EH (cell line): ENCODE results near the gene CCL18.
"Not testable (repeated sequence)": the region's sequence is repeated elsewhere in the genome, so short reads cannot be mapped to it uniquely, and the experiment has no call there.

ENCODE experiments used
- DNase-seq: peaks from one replicate; pipeline ENCODE4 v3.0.0-alpha.2; 2015; ENCODE audit warnings: low read depth

The CCL18 gene

GRCh38 chr17:36063786-36064541, at the start of gene CCL18:
Gene CCL18, plus strand, starts transcription at chr17:36064272. Its CDS starts 71 bp downstream, at chr17:36064343.
- no peak for DNase-seq

GRCh38 chr17:36014946-36015345, 49.1 kb upstream of the CCL18 start:
- no peak for DNase-seq

- DNase-seq = not testable (repeated sequence)
These were observed 48.2 kb upstream of the CCL18 start for GRCh38 chr17:36015895-36016294.

GRCh38 chr17:36016555-36016954, 47.5 kb upstream of the CCL18 start:
- DNase-seq = no peak

- DNase-seq = no peak
These were observed 46.3 kb upstream of the CCL18 start, which contains the start of gene CCL23 for GRCh38 chr17:36017799-36018198. Gene CCL23, minus strand, starts transcription at chr17:36017972. Its CDS starts 75 bp downstream, at chr17:36017897.

GRCh38 chr17:36019423-36019822, 44.6 kb upstream of the CCL18 start:
- DNase-seq = no peak

GRCh38 chr17:36024106-36024869, 39.8 kb upstream of the CCL18 start:
- DNase-seq = no peak

- no peak for DNase-seq
These were observed 36.3 kb upstream of the CCL18 start for GRCh38 chr17:36027761-36028160.

GRCh38 chr17:36030956-36031355, 33.1 kb upstream of the CCL18 start:
- DNase-seq = no peak

- no peak for DNase-seq
These were observed 29.9 kb upstream of the CCL18 start for GRCh38 chr17:36034127-36034526.

- no peak for DNase-seq
These were observed 27.8 kb upstream of the CCL18 start for GRCh38 chr17:36036235-36036634.

- DNase-seq = no peak
These were observed 16.0 kb upstream of the CCL18 start for GRCh38 chr17:36048066-36048465.

GRCh38 chr17:36049643-36050042, 14.4 kb upstream of the CCL18 start:
- no peak for DNase-seq

GRCh38 chr17:36055171-36055570, 8.9 kb upstream of the CCL18 start:
- no peak for DNase-seq

GRCh38 chr17:36055921-36056520, 8.1 kb upstream of the CCL18 start:
- no peak for DNase-seq

- no peak for DNase-seq
These were observed 6.2 kb upstream of the CCL18 start for GRCh38 chr17:36057911-36058310.

- DNase-seq = no peak
These were observed 4.7 kb upstream of the CCL18 start for GRCh38 chr17:36059406-36059805.

GRCh38 chr17:36060816-36061215, 3.3 kb upstream of the CCL18 start:
- DNase-seq = no peak

- DNase-seq = no peak
These were observed 2.4 kb downstream of the CCL18 start for GRCh38 chr17:36066365-36066985.

- DNase-seq = no peak
These were observed 4.5 kb downstream of the CCL18 start for GRCh38 chr17:36068524-36068923.

GRCh38 chr17:36069136-36069535, 5.1 kb downstream of the CCL18 start:
- DNase-seq = no peak

- DNase-seq = no peak
These were observed 6.4 kb downstream of the CCL18 start for GRCh38 chr17:36070427-36070826.
